ENCODE measurements around the gene FBLN2.

DNA sequence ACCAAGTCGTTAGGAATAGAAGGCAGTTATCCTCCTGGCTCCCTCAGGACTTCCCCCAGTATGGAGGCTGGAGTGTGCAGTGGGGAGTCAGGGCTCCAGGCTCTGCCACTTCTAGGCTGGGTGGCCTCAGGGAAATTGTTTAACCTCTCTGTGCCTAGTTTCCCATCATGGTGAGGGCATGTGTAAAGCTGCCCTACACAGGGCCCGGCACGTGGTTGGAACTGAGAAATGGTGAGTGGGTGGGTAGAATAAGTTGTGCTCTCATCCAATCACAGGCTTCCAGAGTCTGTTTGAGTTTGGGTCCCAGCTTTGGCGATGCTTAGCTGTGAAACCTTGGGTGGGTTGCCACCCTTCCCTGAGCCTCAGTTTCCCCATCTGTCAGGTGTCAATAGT lies 117.3 kb downstream of the FBLN2 start:
- TF ChIP-seq EP300 (IDR thresholded peaks at IDR 0.05): no peak
- TF ChIP-seq, protein P1, sequence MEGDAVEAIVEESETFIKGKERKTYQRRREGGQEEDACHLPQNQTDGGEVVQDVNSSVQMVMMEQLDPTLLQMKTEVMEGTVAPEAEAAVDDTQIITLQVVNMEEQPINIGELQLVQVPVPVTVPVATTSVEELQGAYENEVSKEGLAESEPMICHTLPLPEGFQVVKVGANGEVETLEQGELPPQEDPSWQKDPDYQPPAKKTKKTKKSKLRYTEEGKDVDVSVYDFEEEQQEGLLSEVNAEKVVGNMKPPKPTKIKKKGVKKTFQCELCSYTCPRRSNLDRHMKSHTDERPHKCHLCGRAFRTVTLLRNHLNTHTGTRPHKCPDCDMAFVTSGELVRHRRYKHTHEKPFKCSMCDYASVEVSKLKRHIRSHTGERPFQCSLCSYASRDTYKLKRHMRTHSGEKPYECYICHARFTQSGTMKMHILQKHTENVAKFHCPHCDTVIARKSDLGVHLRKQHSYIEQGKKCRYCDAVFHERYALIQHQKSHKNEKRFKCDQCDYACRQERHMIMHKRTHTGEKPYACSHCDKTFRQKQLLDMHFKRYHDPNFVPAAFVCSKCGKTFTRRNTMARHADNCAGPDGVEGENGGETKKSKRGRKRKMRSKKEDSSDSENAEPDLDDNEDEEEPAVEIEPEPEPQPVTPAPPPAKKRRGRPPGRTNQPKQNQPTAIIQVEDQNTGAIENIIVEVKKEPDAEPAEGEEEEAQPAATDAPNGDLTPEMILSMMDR (IDR thresholded peaks at IDR 0.05): no peak
- no peak for TF ChIP-seq POLR2AphosphoS5 (IDR thresholded peaks at IDR 0.05)
- no peak for TF ChIP-seq POLR2A (IDR thresholded peaks at IDR 0.05)

All from gastroesophageal sphincter (tissue), 3 donors.